B cell (primary cell): ENCODE results near the gene KRTAP15-1. TPM values are rescaled to one million over a fixed set of nuclear protein-coding genes. Genes with fewer than 3 reads are reported as not detected.

Experiments
- ATAC-seq: fragments of 200-7000 bp; cut with Tn5 transposase; one replicate; pipeline ENCODE4 v1.10.0; 2021; ENCODE audit warnings: low read depth, mild to moderate bottlenecking, moderate number of reproducible peaks, moderate library complexity
- CTCF ChIA-PET: fragments of 350-600 bp; sonication (Branson Sonifier 250); formaldehyde crosslinking; loops from one replicate; lab custom pipeline; 2021; ENCODE audit warnings: antibody characterized with exemption, inconsistent platforms; lab: Charles Lee
- POLR2A ChIA-PET: fragments of 350-600 bp; sonication (Branson Sonifier 250); formaldehyde crosslinking; loops from one replicate; lab custom pipeline; 2021; ENCODE audit warnings: antibody characterized with exemption; lab: Charles Lee
- DNase-seq: peaks from one replicate; pipeline ENCODE4 v3.0.0; 2013
- H2AFZ ChIP-seq: 2 replicates; pipeline ENCODE4 v1.6.1; 2012; ENCODE audit warnings: mild to moderate bottlenecking, low read depth, low read length; ENCODE audit not compliant: insufficient read depth, poor library complexity, severe bottlenecking
- H3K27ac ChIP-seq, 2 donors: 1 replicate in 1 of 2; 2 replicates in 1 of 2; pipeline ENCODE4 v1.5.1; 2012 to 2013; ENCODE audit warnings: low read length in 2 of 2, mild to moderate bottlenecking in 2 of 2, moderate library complexity in 1 of 2
- H3K27me3 ChIP-seq, 4 experiments: fragments of 200-600 bp in 1 of 4; sonication (generic) in 1 of 4; replicated peaks in 1 of 4; 1 replicate in 2 of 4; 2 replicates in 2 of 4; pipeline versions ENCODE4 v1.6.1 to v1.7.0; 2013 to 2016; ENCODE audit warnings: low read length in 3 of 4, mild to moderate bottlenecking in 2 of 4, mixed read lengths in 1 of 4, moderate library complexity in 1 of 4; ENCODE audit not compliant: insufficient read depth in 4 of 4, control insufficient read depth in 3 of 4; ENCODE audit errors: control extremely low read depth in 1 of 4
- H3K36me3 ChIP-seq, 2 experiments: replicated peaks in 1 of 2; 1 replicate in 1 of 2; 2 replicates in 1 of 2; pipeline versions ENCODE4 v1.6.1 to v1.7.1; 2013; ENCODE audit warnings: low read length in 1 of 2; ENCODE audit not compliant: insufficient read depth in 2 of 2, control insufficient read depth in 1 of 2; ENCODE audit errors: control extremely low read depth in 1 of 2, extremely low read depth in 1 of 2
- H3K4me1 ChIP-seq, 2 donors: fragments of 200-600 bp in 1 of 2; sonication (generic) in 1 of 2; 1 replicate in 1 of 2; 2 replicates in 1 of 2; pipeline versions ENCODE4 v1.5.1 to v1.6.1; 2013 to 2017; ENCODE audit warnings: low read length in 2 of 2; ENCODE audit not compliant: control insufficient read depth in 2 of 2, insufficient read depth in 2 of 2
- H3K4me2 ChIP-seq: replicated peaks from 2 replicates; pipeline ENCODE3; 2012; ENCODE audit warnings: mild to moderate bottlenecking, low read depth, low read length; ENCODE audit not compliant: poor library complexity, severe bottlenecking
- H3K4me3 ChIP-seq, 5 experiments: fragments of 200-600 bp in 1 of 5; sonication (generic) in 1 of 5; 1 replicate in 3 of 5; 2 replicates in 2 of 5; pipeline versions ENCODE4 v1.5.1 to v1.7.0; 2011 to 2016; ENCODE audit warnings: low read length in 4 of 5, mild to moderate bottlenecking in 4 of 5, low read depth in 2 of 5, control low read depth in 1 of 5, moderate library complexity in 1 of 5; ENCODE audit not compliant: insufficient read depth in 1 of 5; ENCODE audit errors: control extremely low read depth in 1 of 5, extremely low read depth in 1 of 5
- H3K79me2 ChIP-seq: fragments of 200-600 bp; sonication (generic); one replicate; pipeline ENCODE4 v1.6.0; 2016; ENCODE audit warnings: low read length; ENCODE audit not compliant: control insufficient read depth, insufficient read depth
- H3K9ac ChIP-seq: fragments of 200-600 bp; sonication (generic); 2 replicates; pipeline ENCODE4 v1.6.1; 2017; ENCODE audit warnings: mild to moderate bottlenecking, low read length, moderate library complexity
- H3K9me3 ChIP-seq, 3 donors: one replicate each; pipeline versions ENCODE4 v1.6.1 to v1.7.1; 2013; ENCODE audit warnings: low read length in 2 of 3; ENCODE audit not compliant: control insufficient read depth in 2 of 3, insufficient read depth in 1 of 3; ENCODE audit errors: control extremely low read depth in 1 of 3
- H4K20me1 ChIP-seq: 2 replicates; pipeline ENCODE4 v1.6.0; 2012; ENCODE audit warnings: mild to moderate bottlenecking, low read length; ENCODE audit not compliant: insufficient read depth, control insufficient read depth, poor library complexity, severe bottlenecking
- H3K27ac Mint-ChIP-seq: one replicate; pipeline ENCODE4 v1.8.0; 2021; ENCODE audit warnings: mixed read lengths
- H3K27me3 Mint-ChIP-seq: one replicate; pipeline ENCODE4 v1.8.0; 2021; ENCODE audit warnings: mixed read lengths
- H3K4me1 Mint-ChIP-seq: one replicate; pipeline ENCODE4 v1.8.0; 2021; ENCODE audit warnings: mixed read lengths
- H3K4me3 Mint-ChIP-seq: one replicate; pipeline ENCODE4 v1.8.0; 2021; ENCODE audit warnings: mixed read lengths
- H3K9me3 Mint-ChIP-seq: one replicate; pipeline ENCODE4 v1.8.0; 2022; ENCODE audit warnings: mixed read lengths; ENCODE audit not compliant: insufficient read depth
- CTCF ChIP-seq: fragments of 200-600 bp; IDR thresholded peaks from one replicate; pipeline ENCODE4 v1.8.0; 2022; ENCODE audit warnings: antibody characterized with exemption, mild to moderate bottlenecking
- EZH2 ChIP-seq: IDR thresholded peaks from 2 replicates; pipeline ENCODE4 v1.6.1; 2012; ENCODE audit warnings: borderline replicate concordance, low read depth, mild to moderate bottlenecking, moderate library complexity, low read length; ENCODE audit not compliant: insufficient read depth, poor library complexity, severe bottlenecking
- WGBS: methylation state at CpG from one replicate; pipeline ENCODE4 v1.1.5; 2013; ENCODE audit warnings: missing lambda C conversion rate; ENCODE audit not compliant: insufficient coverage; 5-methylcytosine and 5-hydroxymethylcytosine counted together
- intact Hi-C: fragments of 100-400 bp; cut with micrococcal nuclease; formaldehyde crosslinking; loops from one replicate; pipeline ENCODE4 v1.10.0; 2022
- polyA plus RNA-seq: library from polyadenylated mRNA; depleted of rRNA; stranded (reverse); fragments of >200 nt; gene quantifications from 2 replicates; pipeline ENCODE4 v1.2.3, GENCODE V29; 2012
- total RNA-seq, 2 donors: library from RNA; stranded (reverse); fragments of 120-200 nt in 1 of 2; gene quantifications; 1 replicate in 1 of 2; 2 replicates in 1 of 2; pipeline versions ENCODE4 v1.2.3 to v1.2.4, GENCODE V29; 2013 to 2022

Gene KRTAP15-1
- total and polyA plus RNA-seq, 2 donors (not counting 1 experiment from before 2014, with no cell fraction given): not detected

GRCh38 chr21:30434033-30434631 lies 5.9 kb upstream of the KRTAP15-1 start:
- peaks cover 2% of the 10 kb centered on the region for H3K9me3 Mint-ChIP-seq

More at GRCh38 chr21:30434033-30434631, 5.9 kb upstream of the KRTAP15-1 start:
- Histone ChIP-seq H3K79me2 (no peaks in the 10 kb centered on the region), H3K4me1 (no peaks in the 10 kb centered on the region), H3K4me3 (no peak overlapping the region), H3K4me2 (no peak overlapping the region), H4K20me1 (no peaks in the 10 kb centered on the region), H3K36me3 (no peaks in the 10 kb centered on the region), H3K9me3 (peaks cover 0 to 7% (median 0%) of the 10 kb centered on the region in 3 donors), H3K9ac (no peak overlapping the region), H3K27ac (no peak overlapping the region), H3K27me3 (no peaks in the 10 kb centered on the region), H2AFZ (no peak overlapping the region)
- intact Hi-C loops: no loop called here
- Mint-ChIP-seq H3K27me3 (no peaks in the 10 kb centered on the region), H3K27ac (no peak overlapping the region), H3K4me1 (no peaks in the 10 kb centered on the region), H3K4me3 (no peak overlapping the region)
- ChIA-PET CTCF (no interaction called here), POLR2A (no interaction called here)
- WGBS: 25% methylated on average over 3 of the region's 10 CpGs
- TF ChIP-seq EZH2 (no peak), CTCF (peak; percentile 16)
- ATAC-seq: no peak
- DNase-seq: no peak
